OCI-LY7 (cell line): ENCODE data around the gene EPB41L4B. TPM values are rescaled to one million over a fixed set of nuclear protein-coding genes. Genes with fewer than 3 reads are reported as not detected.

Experiments used
- BruUV-seq: library from RNA; stranded (reverse); fragments of 400-500 nt; replicated peaks from 2 replicates; lab custom pipeline; 2021; lab: Mats Ljungman, UMichigan
- CTCF ChIA-PET: fragments of 300-600 bp; sonication (Branson Sonifier 250); formaldehyde crosslinking; loops from one replicate; lab custom pipeline; 2022; ENCODE audit warnings: antibody characterized with exemption; ENCODE audit not compliant: unreplicated experiment; lab: Charles Lee
- POLR2A ChIA-PET: fragments of 300-600 bp; sonication (Branson Sonifier 250); formaldehyde crosslinking; loops from one replicate; lab custom pipeline; 2022; ENCODE audit warnings: antibody characterized with exemption; lab: Charles Lee
- DNase-seq: peaks from one replicate; pipeline ENCODE4 v3.0.0-alpha.2; 2015; ENCODE audit warnings: low spot score
- H2AFZ ChIP-seq: fragments of 200-600 bp; sonication (generic), shearing (Covaris generic); 2 replicates; pipeline ENCODE4 v1.6.1; 2014; ENCODE audit warnings: mild to moderate bottlenecking, antibody characterized with exemption, low read length, moderate library complexity
- H3K27ac ChIP-seq: fragments of 200-600 bp; sonication (generic); 2 replicates; pipeline ENCODE4 v1.5.1; 2014; ENCODE audit warnings: mixed run types, low read depth, mild to moderate bottlenecking, moderate library complexity, low read length, inconsistent platforms; ENCODE audit not compliant: poor library complexity, severe bottlenecking
- H3K36me3 ChIP-seq: fragments of 200-600 bp; sonication (generic); 2 replicates; pipeline ENCODE4 v1.6.1; 2014; ENCODE audit warnings: mild to moderate bottlenecking, antibody characterized with exemption, low read length, moderate library complexity, mixed read lengths; ENCODE audit not compliant: insufficient read depth
- H3K4me1 ChIP-seq: fragments of 200-600 bp; sonication (generic); 2 replicates; pipeline ENCODE4 v1.5.1; 2014; ENCODE audit warnings: mild to moderate bottlenecking, low read length; ENCODE audit not compliant: insufficient read depth, poor library complexity, severe bottlenecking
- H3K4me2 ChIP-seq: fragments of 200-600 bp; sonication (generic); 2 replicates; pipeline ENCODE4 v1.6.1; 2014; ENCODE audit warnings: mild to moderate bottlenecking, low read length
- H3K4me3 ChIP-seq: fragments of 200-600 bp; sonication (generic); 2 replicates; pipeline ENCODE4 v1.5.1; 2014; ENCODE audit warnings: mild to moderate bottlenecking, low read depth, low read length; ENCODE audit not compliant: poor library complexity, severe bottlenecking
- H3K79me2 ChIP-seq: fragments of 200-600 bp; sonication (generic); 2 replicates; pipeline ENCODE4 v1.6.1; 2016; ENCODE audit warnings: low read depth, mild to moderate bottlenecking, low read length, moderate library complexity, mixed read lengths; ENCODE audit not compliant: insufficient read depth
- H3K9me2 ChIP-seq: fragments of 200-600 bp; sonication (generic); 2 replicates; pipeline ENCODE4 v1.6.1; 2016; ENCODE audit warnings: mild to moderate bottlenecking, low read length, mixed read lengths; ENCODE audit not compliant: insufficient read depth
- H3K9me3 ChIP-seq: fragments of 200-600 bp; sonication (generic); 2 replicates; pipeline ENCODE4 v1.6.1; 2014; ENCODE audit warnings: mild to moderate bottlenecking, mixed run types, low read length, mixed read lengths
- H4K20me1 ChIP-seq: fragments of 200-600 bp; sonication (generic); 2 replicates; pipeline ENCODE4 v1.6.1; 2014; ENCODE audit warnings: mild to moderate bottlenecking, antibody characterized with exemption, low read length, moderate library complexity, mixed read lengths; ENCODE audit not compliant: insufficient read depth
- EZH2phosphoT487 ChIP-seq: fragments of 200-600 bp; sonication (generic); IDR thresholded peaks from 2 replicates; pipeline ENCODE4 v1.6.1; 2018; ENCODE audit warnings: low read depth, borderline replicate concordance, mild to moderate bottlenecking, mixed run types, antibody characterized with exemption, low read length, moderate library complexity, mixed read lengths
- intact Hi-C: fragments of 100-400 bp; cut with micrococcal nuclease; formaldehyde crosslinking; loops from one replicate; pipeline ENCODE4 v1.10.0; 2022; ENCODE audit not compliant: unreplicated experiment
- total RNA-seq, 2 experiments: library from RNA; depleted of rRNA in 1 of 2; stranded (reverse); fragments of >200 nt in 1 of 2; shearing (Covaris generic) in 1 of 2; gene quantifications; 2 replicates each; pipeline ENCODE4 v1.2.3, GENCODE V29; 2014 to 2022
- TF ChIP-seq, protein P1 (sequence below): fragments of 200-600 bp; sonication (generic); conservative IDR thresholded peaks from 2 replicates; pipeline ENCODE4 v1.5.1; 2014; ENCODE audit warnings: mild to moderate bottlenecking, antibody characterized with exemption, low read length, moderate library complexity, mixed read lengths

EPB41L4B gene
- total RNA-seq, 2 experiments from 2014 or later: 0.29 TPM; not detected in 1

DNA sequence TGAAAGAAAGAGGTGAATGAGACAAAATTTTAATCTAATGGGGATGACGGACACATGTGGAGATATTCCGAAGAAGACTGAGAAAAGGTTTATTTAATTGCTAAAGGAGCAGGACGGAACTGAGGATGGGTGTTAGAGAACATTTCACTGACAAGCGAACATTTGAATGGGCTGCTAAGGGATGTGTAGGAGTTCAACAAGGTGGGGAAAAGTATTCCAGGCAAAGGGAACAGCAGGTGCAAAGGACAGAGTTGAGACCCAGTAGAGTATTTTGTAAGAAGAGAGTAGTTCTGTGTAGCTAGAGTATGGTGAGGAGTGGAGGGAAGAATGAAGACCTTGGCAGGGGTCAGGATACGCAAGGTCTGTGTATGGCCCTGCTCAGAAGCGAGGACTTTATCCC lies 106.4 kb downstream of the EPB41L4B start:
- ChIA-PET POLR2A (no interaction called here), CTCF (no interaction called here)
- Histone ChIP-seq H4K20me1 (no peaks in the 10 kb centered on the region), H3K4me3 (no peak overlapping the region), H3K4me2 (no peak overlapping the region), H3K4me1 (no peaks in the 10 kb centered on the region), H2AFZ (no peak overlapping the region), H3K27ac (no peak overlapping the region), H3K9me2 (no peaks in the 10 kb centered on the region), H3K79me2 (no peaks in the 10 kb centered on the region), H3K9me3 (no peaks in the 10 kb centered on the region), H3K36me3 (no peaks in the 10 kb centered on the region)
- TF ChIP-seq EZH2phosphoT487: no peak
- TF ChIP-seq, protein P1, sequence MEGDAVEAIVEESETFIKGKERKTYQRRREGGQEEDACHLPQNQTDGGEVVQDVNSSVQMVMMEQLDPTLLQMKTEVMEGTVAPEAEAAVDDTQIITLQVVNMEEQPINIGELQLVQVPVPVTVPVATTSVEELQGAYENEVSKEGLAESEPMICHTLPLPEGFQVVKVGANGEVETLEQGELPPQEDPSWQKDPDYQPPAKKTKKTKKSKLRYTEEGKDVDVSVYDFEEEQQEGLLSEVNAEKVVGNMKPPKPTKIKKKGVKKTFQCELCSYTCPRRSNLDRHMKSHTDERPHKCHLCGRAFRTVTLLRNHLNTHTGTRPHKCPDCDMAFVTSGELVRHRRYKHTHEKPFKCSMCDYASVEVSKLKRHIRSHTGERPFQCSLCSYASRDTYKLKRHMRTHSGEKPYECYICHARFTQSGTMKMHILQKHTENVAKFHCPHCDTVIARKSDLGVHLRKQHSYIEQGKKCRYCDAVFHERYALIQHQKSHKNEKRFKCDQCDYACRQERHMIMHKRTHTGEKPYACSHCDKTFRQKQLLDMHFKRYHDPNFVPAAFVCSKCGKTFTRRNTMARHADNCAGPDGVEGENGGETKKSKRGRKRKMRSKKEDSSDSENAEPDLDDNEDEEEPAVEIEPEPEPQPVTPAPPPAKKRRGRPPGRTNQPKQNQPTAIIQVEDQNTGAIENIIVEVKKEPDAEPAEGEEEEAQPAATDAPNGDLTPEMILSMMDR: no peak
- intact Hi-C loops: no loop called here
- no peak for DNase-seq
- no TSS peak for BruUV-seq

DNA sequence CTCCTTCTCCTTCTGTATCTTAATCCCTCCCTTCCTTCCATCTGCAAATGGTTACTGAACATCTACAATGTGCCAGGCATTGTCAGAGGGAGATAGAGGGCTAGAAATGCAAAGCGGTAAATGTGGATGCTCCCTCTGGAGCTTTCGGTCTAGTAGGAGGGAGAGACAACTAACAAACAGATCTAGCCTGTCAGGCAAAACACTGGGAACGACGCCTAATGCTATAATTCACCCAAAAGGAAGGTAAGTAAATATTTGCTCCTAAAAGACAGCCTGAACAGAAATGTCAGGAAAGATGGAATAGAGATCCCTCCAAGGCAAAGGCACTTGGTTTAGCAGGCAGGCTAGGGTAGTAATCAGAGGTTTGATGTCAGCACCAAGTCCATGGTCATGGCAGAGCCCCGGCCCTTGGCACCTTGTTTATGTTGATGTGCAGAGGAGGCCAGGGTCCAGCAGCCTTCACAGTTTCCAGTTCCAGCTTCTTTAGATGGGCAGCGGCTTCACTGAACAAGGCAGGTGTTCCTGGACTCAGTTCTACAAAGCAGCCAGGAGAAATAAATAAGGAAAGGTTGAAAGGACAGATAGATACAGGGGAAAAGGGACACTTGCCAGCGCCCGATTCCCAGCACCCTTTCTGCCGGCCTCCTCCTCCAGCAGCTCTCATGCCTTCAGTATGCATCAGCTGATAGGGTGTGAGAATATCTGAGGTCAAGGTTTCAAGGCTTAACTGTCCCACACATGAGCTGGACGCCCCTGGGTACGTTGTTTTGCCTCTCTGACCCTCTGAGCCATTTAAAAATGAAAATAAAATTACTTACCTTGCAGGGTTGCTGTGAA lies 107.4 kb downstream of the EPB41L4B start:
- H4K20me1 ChIP-seq: no peaks in the 10 kb centered on the region
- no peak overlapping the region for H3K4me3 ChIP-seq
- DNase-seq: no peak
- no peak overlapping the region for H3K4me2 ChIP-seq
- intact Hi-C loops: no loop called here
- H3K36me3 ChIP-seq: no peaks in the 10 kb centered on the region
- no peaks in the 10 kb centered on the region for H3K79me2 ChIP-seq
- H3K9me3 ChIP-seq: no peaks in the 10 kb centered on the region
- no TSS peak for BruUV-seq
- TF ChIP-seq, protein P1: no peak
- TF ChIP-seq EZH2phosphoT487: no peak
- no peaks in the 10 kb centered on the region for H3K9me2 ChIP-seq
- H3K4me1 ChIP-seq: no peaks in the 10 kb centered on the region
- ChIA-PET POLR2A (interaction anchor here (0.6 kb wide), 1 partner anchor 138 kb away, joined by 3 read pairs; no protein-coding TSS in a partner anchor), CTCF (no interaction called here)
- no peak overlapping the region for H2AFZ ChIP-seq
- no peak overlapping the region for H3K27ac ChIP-seq

DNA sequence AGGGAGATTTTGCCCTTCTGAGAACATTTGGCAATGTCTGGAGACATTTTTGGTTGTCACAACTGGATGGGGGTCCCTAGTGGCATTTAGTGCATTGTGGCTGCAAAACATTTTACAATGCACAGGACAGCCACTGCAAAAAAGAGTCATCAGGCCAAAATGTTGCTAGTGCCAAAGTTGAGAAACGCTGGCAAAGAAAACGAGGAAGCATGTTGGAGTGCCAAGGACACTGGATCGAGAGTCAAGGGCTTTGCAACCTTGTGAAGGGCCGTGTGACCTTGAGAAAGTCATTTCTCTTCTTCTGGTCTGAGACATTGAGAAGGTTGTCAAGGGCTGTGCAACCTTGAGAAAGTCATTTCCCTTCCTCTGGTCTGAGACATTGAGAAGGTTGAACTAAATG lies 108.1 kb downstream of the EPB41L4B start:
- TF ChIP-seq EZH2phosphoT487: no peak
- TF ChIP-seq, protein P1: no peak
- Histone ChIP-seq H3K4me3 (no peak overlapping the region), H3K9me2 (no peaks in the 10 kb centered on the region), H3K4me1 (no peaks in the 10 kb centered on the region), H2AFZ (no peak overlapping the region), H3K9me3 (no peaks in the 10 kb centered on the region), H4K20me1 (no peaks in the 10 kb centered on the region), H3K27ac (no peak overlapping the region), H3K4me2 (no peak overlapping the region), H3K79me2 (no peaks in the 10 kb centered on the region), H3K36me3 (no peaks in the 10 kb centered on the region)
- intact Hi-C loops: no loop called here
- BruUV-seq: no TSS peak
- no peak for DNase-seq
- POLR2A ChIA-PET: no interaction called here
- CTCF ChIA-PET: no interaction called here
